NCI-H2107 treated with DMSO at 0.1 percent for 48 hours (cell line): ENCODE data around the gene TTC1.
"Not testable (repeated sequence)": the region's sequence is repeated elsewhere in the genome, so short reads cannot be mapped to it uniquely, and the experiment has no call there.

Experiments
- DNase-seq: peaks from one replicate; lab custom pipeline; 2025; ENCODE audit not compliant: unreplicated experiment; lab: John Stamatoyannopoulos, UW

TTC1 gene

GRCh38 chr5:160008877-160009590 is at the start of gene TTC1:
Gene TTC1, plus strand, starts transcription at chr5:160009139. Its CDS starts 1,390 bp downstream, at chr5:160010529.
- DNase-seq: peak; percentile 88

- no peak for DNase-seq
Measured at GRCh38 chr5:159961176-159962160, 47.5 kb upstream of the TTC1 start.

- DNase-seq: no peak
Measured at GRCh38 chr5:159962214-159962613, 46.7 kb upstream of the TTC1 start.

GRCh38 chr5:159963935-159964334 is 45.0 kb upstream of the TTC1 start:
- no peak for DNase-seq

GRCh38 chr5:159965031-159965837 is 43.7 kb upstream of the TTC1 start:
- DNase-seq: no peak

- DNase-seq: not testable (repeated sequence)
Measured at GRCh38 chr5:159965838-159966128, 43.2 kb upstream of the TTC1 start.

- no peak for DNase-seq
Measured at GRCh38 chr5:159969966-159970365, 39.0 kb upstream of the TTC1 start.

- DNase-seq: no peak
Measured at GRCh38 chr5:159971038-159971437, 37.9 kb upstream of the TTC1 start.

GRCh38 chr5:159971514-159971913 is 37.4 kb upstream of the TTC1 start:
- DNase-seq: no peak

GRCh38 chr5:159971931-159972461 is 36.9 kb upstream of the TTC1 start:
- DNase-seq: no peak

- no peak for DNase-seq
Measured at GRCh38 chr5:159972538-159973362, 36.2 kb upstream of the TTC1 start.

- no peak for DNase-seq
Measured at GRCh38 chr5:159975462-159976019, 33.4 kb upstream of the TTC1 start.

GRCh38 chr5:159976921-159977320 is 32.0 kb upstream of the TTC1 start:
- no peak for DNase-seq

GRCh38 chr5:159978358-159978757 is 30.6 kb upstream of the TTC1 start:
- no peak for DNase-seq

GRCh38 chr5:159982421-159983173 is 26.3 kb upstream of the TTC1 start:
- no peak for DNase-seq

GRCh38 chr5:159987031-159987674 is 21.8 kb upstream of the TTC1 start:
- peak; percentile 44 for DNase-seq

GRCh38 chr5:159990506-159990905 is 18.4 kb upstream of the TTC1 start:
- DNase-seq: no peak

GRCh38 chr5:159992566-159992965 is 16.4 kb upstream of the TTC1 start:
- DNase-seq: no peak

GRCh38 chr5:159993194-159993593 is 15.7 kb upstream of the TTC1 start:
- no peak for DNase-seq
